Middle frontal gyrus (tissue), 1 donor: Measurements from ENCODE around the gene UBAP2L.
"Not testable (repeated sequence)": the region's sequence is repeated elsewhere in the genome, so short reads cannot be mapped to it uniquely, and the experiment has no call there.

ENCODE experiments used
- DNase-seq: peaks from one replicate; pipeline ENCODE4 v3.0.0-alpha.2; 2015; ENCODE audit warnings: low spot score; ENCODE audit errors: extremely low spot score

UBAP2L gene

GRCh38 chr1:154309136-154309535 is 88.4 kb downstream of the UBAP2L start:
- DNase-seq = not testable (repeated sequence)

- DNase-seq = not testable (repeated sequence)
Measured at GRCh38 chr1:154312229-154313065, 91.7 kb downstream of the UBAP2L start.

GRCh38 chr1:154313066-154313356 is 92.3 kb downstream of the UBAP2L start:
- no peak for DNase-seq

- DNase-seq = not testable (repeated sequence)
Measured at GRCh38 chr1:154314226-154314625, 93.5 kb downstream of the UBAP2L start.

GRCh38 chr1:154316704-154317103 is 95.9 kb downstream of the UBAP2L start:
- DNase-seq = no peak

GRCh38 chr1:154318386-154318785 is 97.6 kb downstream of the UBAP2L start:
- DNase-seq = no peak
